Measurements from ENCODE around the gene IL1RN. TPM values are rescaled to one million over a fixed set of nuclear protein-coding genes. Genes with fewer than 3 reads are reported as not detected.

The IL1RN gene
- total and polyA plus RNA-seq, 8 donors = 0.37 to 3.1 (median 1.4) TPM; not detected in 1

- peak overlapping the region; percentile 76 to 93 (median 84) for H3K27ac ChIP-seq
- ATAC-seq = no peak
- DNase-seq = peak in 1 of 6 donors; percentile 10
These were observed 38.8 kb downstream of the IL1RN start for GRCh38 chr2:113166187-113166645.

GRCh38 chr2:113167115-113167932, 39.9 kb downstream of the IL1RN start:
- Histone ChIP-seq H3K4me1 (peaks cover 20 to 26% (median 20%) of the 10 kb centered on the region in 3 donors), H3K4me3 (peak overlapping the region in 1 of 4 donors; percentile 14), H3K36me3 (no peaks in the 10 kb centered on the region), H3K27ac (peak overlapping the region; percentile 76 to 93 (median 84)), H3K9me3 (no peaks in the 10 kb centered on the region), H3K27me3 (no peaks in the 10 kb centered on the region)
- FAIRE-seq (no peak), ATAC-seq (peak; percentile 89 to 96 (median 94)), DNase-seq (peak; percentile 77 to 91 (median 88))
- 9 to 15% methylated on average over 12 of the region's 12 CpGs for WGBS, 2 donors
- no peak for TF ChIP-seq CTCF (IDR thresholded peaks at IDR 0.05)
- intact Hi-C loops (cut with DNase I) = no loop called here

More at GRCh38 chr2:113166187-113166645, 38.8 kb downstream of the IL1RN start:
- intact Hi-C loops (cut with DNase I) = no loop called here
- Histone ChIP-seq H3K4me3 (no peak overlapping the region), H3K4me1 (peaks cover 20 to 26% (median 20%) of the 10 kb centered on the region in 3 donors), H3K27me3 (no peaks in the 10 kb centered on the region), H3K9me3 (no peaks in the 10 kb centered on the region), H3K36me3 (no peaks in the 10 kb centered on the region)
- 90 to 94% methylated on average over 7 of the region's 7 CpGs for WGBS, 2 donors
- no peak for FAIRE-seq
- no peak for TF ChIP-seq CTCF (IDR thresholded peaks at IDR 0.05)

- peak in 1 of 4 donors; percentile 2 for ATAC-seq
- no peaks in the 10 kb centered on the region for H3K36me3 ChIP-seq
- H3K9me3 ChIP-seq = no peaks in the 10 kb centered on the region
- no peak overlapping the region for H3K4me3 ChIP-seq
- WGBS, 2 donors = 64 to 69% methylated on average over 6 of the region's 6 CpGs
- no peaks in the 10 kb centered on the region for H3K27me3 ChIP-seq
- DNase-seq = no peak
- peak overlapping the region; percentile 76 to 93 (median 84) for H3K27ac ChIP-seq
- TF ChIP-seq CTCF (IDR thresholded peaks at IDR 0.05) = no peak
- peaks cover 20 to 26% (median 20%) of the 10 kb centered on the region in 3 donors for H3K4me1 ChIP-seq
- no peak for FAIRE-seq
- intact Hi-C loops (cut with DNase I) = no loop called here
These were observed 40.6 kb downstream of the IL1RN start for GRCh38 chr2:113167962-113168340.

- 91 to 92% methylated on average over 8 of the region's 8 CpGs for WGBS, 2 donors
- intact Hi-C loops (cut with DNase I) = no loop called here
- no peak for FAIRE-seq
- H3K4me1 ChIP-seq = peaks cover 20 to 26% (median 20%) of the 10 kb centered on the region in 3 donors
- H3K36me3 ChIP-seq = no peaks in the 10 kb centered on the region
- no peaks in the 10 kb centered on the region for H3K9me3 ChIP-seq
- peak in 1 of 6 donors; percentile 8 for DNase-seq
- ATAC-seq = no peak
- H3K27ac ChIP-seq = peak overlapping the region in 1 of 4 donors; percentile 76
- no peak overlapping the region for H3K4me3 ChIP-seq
- no peaks in the 10 kb centered on the region for H3K27me3 ChIP-seq
- TF ChIP-seq CTCF (IDR thresholded peaks at IDR 0.05) = no peak
These were observed 41.7 kb downstream of the IL1RN start for GRCh38 chr2:113169002-113169530.
